A549 (cell line): ENCODE measurements around the gene MBNL2.

Experiments used
- BHLHE40 ChIP-seq: IDR thresholded peaks from 2 replicates; pipeline ENCODE4 v1.6.1; 2012; ENCODE audit warnings: low read depth, low read length, inconsistent platforms
- CTCF ChIP-seq: fragments of >200 bp; sonication (Bioruptor Twin); formaldehyde crosslinking; IDR thresholded peaks from 3 replicates; pipeline ENCODE4 v1.5.1; 2016
- KDM5A ChIP-seq: fragments of 200-600 bp; sonication (generic); IDR thresholded peaks from 2 replicates; pipeline ENCODE4 v1.6.1; 2016; ENCODE audit warnings: antibody characterized with exemption, mild to moderate bottlenecking
- MAFK ChIP-seq: fragments of 450-650 bp; IDR thresholded peaks from 2 replicates; pipeline ENCODE4 v1.6.1; 2014; ENCODE audit not compliant: partially characterized antibody
- RAD21 ChIP-seq, 2 experiments: fragments of >200 bp in 1 of 2; sonication (Bioruptor Twin) in 1 of 2; formaldehyde crosslinking in 1 of 2; IDR thresholded peaks in 1 of 2; conservative IDR thresholded peaks in 1 of 2; 2 replicates in 1 of 2; 3 replicates in 1 of 2; pipeline ENCODE4 v1.6.1; 2012 to 2018; ENCODE audit warnings: inconsistent platforms in 1 of 2

GRCh38 chr13:97359181-97360057 is 137.3 kb downstream of the MBNL2 start:
- TF ChIP-seq BHLHE40 (no peak), MAFK (no peak), RAD21 (conservative IDR thresholded peaks at IDR 0.05 in 1 of 2, IDR thresholded peaks at IDR 0.05 in 1 of 2) (peak; percentile 85 to 90), CTCF (peak; percentile 76), KDM5A (no peak)
